Stimulated activated CD8-positive, alpha-beta memory T cell treated with anti-CD3 and anti-CD28 coated beads, Interleukin-15, amount 100 ng/mL, for 4 hours (primary cell): Measurements from ENCODE around the gene AADACL4.
A peak's percentile ranks its signal among the peaks of the same experiment; 100 is the strongest.
"Not testable (repeated sequence)": the region's sequence is repeated elsewhere in the genome, so short reads cannot be mapped to it uniquely, and the experiment has no call there.

Source experiments
- DNase-seq, 2 donors: peaks; one replicate each; pipeline ENCODE4 v3.0.0-alpha.2; 2020; ENCODE audit warnings: low read depth in 2 of 2

The AADACL4 gene

DNA sequence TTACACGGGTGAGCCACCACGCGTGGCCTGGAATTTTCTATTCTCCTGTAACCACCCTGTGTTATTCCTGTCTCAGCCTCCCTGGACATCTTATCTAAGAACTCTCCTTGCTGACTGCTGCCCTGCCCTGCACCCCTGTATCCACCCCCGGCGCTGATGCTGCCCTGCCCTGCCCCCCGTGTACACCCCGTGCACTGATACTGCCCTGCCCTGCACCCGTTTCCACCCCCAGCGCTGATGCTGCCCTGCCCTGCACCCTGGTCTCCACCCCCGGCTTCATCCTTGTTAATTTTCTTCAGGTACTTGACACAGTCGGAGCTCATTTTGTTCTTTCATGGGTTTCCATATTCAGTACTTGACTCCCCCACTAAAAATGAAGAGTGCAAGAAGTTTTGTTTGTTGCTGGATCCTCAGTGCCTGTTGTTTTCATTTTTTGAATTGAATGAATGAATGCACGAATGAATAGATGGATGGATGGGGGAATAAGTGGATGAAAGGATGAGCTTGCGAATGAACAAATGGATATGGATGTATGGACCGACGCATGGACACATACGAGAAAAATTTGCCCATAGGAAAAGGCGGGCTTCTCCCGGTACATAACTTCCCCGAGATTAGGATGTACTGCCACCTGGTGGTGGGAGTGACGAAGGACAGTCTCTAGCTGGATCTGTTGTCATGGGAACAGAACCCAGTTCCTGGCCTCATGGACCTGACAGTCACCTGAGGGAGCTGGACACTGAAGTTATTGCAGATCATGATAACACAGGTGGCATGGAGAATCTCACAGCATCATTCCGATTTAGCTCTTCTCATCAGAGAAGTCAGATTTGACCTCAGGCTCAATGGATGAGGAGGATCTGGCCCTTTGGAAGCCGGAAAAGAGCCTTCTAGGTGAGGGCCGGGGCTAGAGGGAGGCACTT is 14.9 kb downstream of the AADACL4 start:
- DNase-seq: peak; percentile 14 to 48

DNA sequence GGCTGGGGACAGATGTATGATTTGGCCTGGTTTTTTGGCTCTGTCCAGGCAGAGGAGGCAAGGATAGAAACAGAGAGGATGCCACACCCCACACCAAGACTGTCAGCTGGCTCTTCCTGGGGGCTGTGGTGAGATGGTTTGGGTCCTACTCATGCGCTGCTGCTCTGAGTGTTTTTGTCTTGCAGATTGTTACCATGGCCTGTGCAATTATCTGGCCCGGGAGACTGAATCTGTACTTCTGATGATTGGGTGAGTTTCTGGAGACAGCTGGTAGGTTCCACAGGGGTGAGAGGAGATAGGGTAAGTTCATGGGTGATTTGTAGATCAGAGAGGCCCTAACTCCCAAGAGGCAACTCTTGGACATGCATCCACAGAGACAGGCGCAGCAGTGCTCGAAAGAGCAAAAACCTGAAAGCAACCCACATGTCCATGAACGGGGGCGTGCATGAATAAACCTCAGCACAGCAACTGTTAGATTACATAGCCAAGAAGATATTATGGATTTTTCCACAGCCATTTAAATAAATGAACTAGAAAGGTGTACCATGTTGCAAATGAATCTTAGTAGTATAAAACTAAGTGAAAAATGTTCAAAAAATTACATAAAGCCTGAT is 17.8 kb downstream of the AADACL4 start:
- DNase-seq: no peak

DNA sequence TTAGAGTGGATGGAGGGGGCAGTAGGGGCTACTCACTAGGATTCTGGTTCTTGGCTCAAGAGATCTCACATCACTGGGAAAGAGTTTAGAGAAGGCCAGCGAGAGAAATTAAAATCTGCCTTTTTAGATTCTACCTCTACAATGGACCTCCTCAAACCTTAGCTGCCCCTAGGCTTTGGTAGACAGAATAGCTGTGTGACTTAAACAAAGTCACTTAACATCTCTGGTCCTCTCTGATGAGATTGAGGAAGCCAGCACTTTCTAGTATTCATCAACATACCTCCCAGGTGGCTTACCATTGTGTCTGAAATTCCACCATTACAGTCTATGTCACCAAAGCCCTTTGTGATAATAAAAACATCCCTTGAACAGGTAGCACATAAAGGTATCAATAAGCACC is 18.7 kb downstream of the AADACL4 start:
- DNase-seq: no peak

DNA sequence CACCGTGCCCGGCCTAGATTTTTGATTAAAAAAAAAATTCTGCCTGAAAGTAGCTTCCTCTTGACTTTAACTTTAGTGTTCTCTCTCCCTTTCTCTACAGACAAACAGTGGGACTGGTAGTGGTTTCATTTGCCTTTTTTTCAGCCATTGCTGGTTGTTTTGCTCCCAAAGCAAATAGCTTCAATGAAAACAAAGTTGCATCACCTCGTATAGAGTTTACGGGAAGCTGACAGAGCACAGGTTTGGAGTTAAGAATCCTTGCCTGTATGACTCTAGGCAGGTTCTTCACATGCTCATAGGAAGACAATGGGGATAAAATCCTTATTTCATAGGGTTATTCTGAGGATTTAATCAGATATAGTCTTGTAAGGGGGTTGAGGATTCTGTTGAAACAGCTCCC is 21.6 kb downstream of the AADACL4 start:
- no peak for DNase-seq

DNA sequence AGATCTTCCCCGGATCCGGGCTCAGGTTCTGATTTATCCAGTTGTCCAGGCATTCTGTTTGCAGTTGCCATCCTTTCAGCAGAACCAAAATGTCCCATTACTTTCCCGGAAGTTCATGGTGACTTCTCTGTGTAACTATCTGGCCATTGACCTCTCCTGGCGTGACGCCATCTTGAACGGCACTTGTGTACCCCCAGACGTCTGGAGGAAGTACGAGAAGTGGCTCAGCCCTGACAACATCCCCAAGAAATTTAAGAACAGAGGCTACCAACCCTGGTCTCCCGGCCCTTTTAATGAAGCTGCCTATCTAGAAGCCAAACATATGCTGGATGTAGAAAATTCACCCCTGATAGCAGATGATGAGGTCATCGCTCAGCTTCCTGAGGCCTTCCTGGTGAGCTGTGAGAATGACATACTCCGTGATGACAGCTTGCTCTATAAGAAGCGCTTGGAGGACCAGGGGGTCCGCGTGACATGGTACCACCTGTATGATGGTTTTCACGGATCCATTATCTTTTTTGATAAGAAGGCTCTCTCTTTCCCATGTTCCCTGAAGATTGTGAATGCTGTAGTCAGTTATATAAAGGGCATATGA is 22.4 kb downstream of the AADACL4 start:
- DNase-seq: no peak

DNA sequence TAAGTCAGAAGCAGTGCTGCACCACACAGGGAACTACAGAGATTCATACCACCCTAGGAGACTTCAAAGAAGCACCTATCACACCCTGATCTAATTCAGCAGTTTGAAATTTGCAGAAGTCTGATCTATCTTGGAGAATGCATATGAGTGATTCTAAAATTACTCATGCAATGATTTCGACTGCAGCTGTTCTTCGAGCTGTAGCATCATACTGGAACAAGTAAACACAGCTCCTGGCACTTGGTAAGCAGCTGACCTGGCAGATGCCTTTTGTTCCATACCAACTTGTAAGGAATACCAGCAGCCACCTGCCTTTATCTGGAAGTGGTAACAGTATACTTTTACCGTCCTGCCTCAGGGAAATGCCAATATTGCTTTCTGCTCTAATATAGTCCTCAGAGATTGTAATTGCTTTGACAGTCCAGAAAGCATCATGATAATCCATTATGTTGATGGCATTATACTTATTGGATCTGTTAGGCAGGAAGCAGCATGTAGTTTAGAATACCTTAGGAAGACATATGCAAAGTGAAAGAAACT is 25.7 kb downstream of the AADACL4 start:
- no peak for DNase-seq

DNA sequence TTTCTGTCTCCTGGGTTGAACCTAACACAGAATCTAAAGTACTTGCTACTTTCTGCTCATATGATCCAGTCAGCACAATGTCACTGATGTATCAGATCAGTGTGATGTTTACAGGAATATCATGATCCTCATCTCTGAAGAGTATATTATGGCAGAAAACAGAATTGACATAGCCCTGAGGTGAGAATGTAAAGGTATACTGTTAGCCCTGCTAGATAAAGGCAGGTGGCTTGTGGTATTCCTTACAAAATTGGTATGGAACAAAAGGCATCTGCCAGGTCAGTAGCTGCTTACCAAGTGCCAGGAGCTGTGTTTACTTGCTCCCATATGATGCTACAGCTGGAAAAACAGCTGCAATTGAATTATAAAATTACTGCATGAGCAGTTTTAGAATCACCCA is 30.5 kb downstream of the AADACL4 start:
- no peak for DNase-seq

DNA sequence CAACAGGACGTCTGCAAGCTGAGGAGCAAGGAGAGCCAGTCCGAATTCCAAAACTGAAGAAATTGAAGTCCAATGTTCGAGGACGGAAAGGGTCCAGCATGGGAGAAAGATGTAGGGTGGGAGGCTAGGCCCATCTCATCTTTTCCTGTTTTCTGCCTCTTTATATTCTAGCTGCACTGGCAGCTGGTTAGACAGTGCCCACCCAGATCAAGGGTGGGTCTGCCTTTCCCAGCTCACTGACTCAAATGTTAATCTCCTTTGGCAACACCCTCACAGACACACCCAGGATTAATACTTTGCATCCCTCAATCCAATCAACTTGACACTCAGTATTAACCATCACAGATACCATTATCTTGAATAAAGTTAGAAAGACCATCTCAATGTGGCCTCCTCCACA is 32.2 kb downstream of the AADACL4 start:
- DNase-seq: not testable (repeated sequence)

DNA sequence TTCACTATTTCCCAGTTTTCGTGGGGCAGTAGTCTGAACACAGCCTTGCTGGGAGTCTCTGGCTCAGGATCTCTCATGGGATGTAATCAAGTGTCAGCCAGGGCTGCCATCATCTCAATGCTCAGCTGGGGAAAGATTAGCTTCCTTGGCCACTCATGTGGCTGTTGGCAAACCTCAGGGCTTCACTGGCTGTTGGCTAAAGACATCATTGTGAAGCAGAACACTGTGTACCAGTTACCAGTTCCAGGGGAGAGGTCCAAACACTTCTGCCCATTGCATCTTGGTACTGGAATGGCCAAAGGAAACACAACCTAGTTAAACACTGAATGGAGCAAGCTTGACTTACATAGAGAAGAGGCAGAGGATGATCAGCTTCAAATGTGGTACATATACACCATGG is 33.7 kb downstream of the AADACL4 start:
- DNase-seq: no peak

DNA sequence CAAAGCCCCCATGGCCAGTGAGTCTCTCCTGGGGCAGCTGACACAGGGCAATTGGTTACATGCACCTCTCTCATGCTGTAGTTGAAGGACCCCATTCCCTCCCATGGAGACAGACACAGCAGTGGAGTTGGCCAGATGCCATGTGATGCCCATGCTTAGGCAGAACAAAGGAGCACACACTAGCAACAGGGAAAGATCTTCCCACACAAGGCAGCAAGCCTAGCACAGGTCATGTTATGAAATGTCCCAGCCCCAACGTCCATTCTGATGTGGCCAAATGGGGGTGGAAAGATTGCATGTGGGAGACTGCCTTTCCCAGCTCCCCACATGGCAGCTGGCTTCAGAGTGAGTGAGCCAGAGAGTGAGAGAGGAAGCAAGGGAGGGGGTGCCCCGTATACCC is 34.5 kb downstream of the AADACL4 start:
- no peak for DNase-seq

DNA sequence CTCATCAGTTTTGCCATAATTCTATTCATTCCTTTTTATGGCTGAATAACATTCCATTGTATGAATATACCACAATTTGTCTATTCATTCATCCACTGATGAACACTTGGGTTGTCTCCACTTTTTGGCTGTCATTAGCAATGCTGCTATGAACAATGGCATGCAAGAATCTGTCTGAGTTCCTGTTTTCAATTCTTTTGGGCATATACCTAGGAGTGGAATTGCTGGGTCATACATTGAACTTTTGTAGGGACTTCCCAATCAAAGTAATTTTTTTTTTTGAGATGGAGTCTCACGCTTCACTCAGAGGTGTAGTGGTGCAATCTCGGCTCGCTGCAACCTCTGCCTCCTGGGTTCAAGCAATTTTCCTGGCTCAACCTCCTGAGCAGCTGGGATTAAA is 34.9 kb downstream of the AADACL4 start:
- no peak for DNase-seq

DNA sequence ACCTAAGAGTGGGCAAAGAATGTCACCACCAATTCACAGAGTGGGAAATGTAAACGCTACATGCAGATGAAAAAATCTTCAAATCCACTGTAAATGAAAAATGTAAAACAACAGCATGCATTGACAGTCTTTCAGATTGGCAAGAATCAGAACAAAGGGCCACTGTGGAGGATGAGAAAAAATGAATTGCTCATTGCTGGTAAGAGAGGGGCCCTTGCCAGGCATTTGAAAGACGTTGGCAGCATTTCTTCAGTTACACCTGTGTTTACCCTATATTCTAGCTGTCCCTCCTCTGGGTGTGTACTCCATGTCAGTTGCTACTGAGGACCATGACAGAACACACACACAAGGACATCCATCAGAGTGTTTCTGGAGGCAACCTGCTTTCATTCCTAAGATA is 46.3 kb downstream of the AADACL4 start:
- DNase-seq: no peak

DNA sequence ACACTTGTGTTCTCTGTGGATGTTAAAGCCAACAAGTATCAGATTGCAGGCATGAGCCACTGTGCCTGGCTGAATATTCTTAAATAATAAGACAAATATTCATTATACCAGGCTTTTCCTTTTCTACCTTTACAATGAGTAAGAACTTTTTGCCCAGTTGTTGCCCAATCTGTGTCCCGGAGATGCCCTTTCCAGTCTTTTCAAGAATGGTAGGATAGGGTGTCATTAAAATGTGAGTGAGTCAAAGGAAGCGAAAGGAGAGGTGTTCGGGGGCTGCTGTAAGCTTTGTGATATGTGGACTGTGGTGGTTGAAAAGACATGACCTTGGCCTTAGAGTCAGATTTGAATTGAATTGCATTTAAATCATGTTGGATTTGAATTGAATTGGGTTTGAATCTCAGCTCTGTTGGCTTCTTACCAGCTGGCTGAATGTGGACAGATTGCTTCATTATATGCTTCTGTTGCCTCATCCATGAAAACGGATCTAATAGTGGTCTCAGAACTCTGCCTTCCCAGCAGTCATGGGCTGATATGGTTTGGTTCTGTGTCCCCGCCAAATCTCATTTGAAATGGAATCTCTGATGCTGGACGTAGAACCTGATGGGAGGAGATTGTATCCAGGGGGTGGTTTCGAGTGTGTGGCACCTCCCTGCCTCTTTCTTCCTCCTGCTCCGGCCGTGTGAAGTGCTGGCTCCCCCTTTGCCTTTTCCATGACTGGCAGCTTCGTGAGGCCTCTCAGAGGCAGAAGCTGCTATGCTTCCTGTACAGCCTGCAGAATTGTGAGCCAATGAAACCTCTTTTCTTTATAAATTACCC is 49.3 kb downstream of the AADACL4 start:
- no peak for DNase-seq

DNA sequence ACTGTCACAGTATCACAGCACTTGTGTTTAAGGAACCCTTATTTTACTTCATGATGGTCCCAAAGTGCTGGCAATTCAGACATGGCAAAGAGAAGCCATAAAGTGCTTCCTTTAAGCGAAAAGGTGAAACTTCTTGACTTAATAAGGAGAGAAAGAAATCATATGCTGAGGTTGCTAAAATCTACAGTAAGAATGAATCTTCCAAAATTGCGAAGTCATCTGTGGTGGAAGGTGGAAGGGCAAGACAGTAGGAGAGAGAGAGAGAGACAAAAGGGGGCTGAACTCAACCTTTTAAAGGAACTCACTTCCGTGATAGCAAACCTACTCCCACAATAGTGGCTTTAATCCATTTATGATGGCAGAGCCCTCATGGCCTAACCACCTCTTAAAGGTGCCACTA is 52.8 kb downstream of the AADACL4 start:
- DNase-seq: no peak

DNA sequence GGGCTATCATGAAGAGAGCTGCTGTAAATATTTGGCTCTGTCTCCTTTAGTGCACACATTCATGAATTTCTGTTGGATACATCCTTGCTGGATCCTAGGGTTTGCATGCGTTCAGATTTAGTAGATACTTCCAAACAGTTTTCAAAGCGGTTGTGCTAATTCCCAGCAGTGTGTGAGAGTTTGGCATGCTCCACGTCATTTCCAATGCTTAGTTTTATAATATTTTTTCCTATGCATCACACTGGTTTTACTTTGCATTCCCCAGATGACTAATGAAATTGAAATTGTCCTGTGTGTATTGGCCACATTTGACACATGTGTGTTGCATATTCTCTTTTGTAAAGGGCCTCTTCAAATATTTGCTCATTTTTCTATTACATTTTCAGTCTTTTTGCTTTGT is 53.5 kb downstream of the AADACL4 start:
- no peak for DNase-seq

DNA sequence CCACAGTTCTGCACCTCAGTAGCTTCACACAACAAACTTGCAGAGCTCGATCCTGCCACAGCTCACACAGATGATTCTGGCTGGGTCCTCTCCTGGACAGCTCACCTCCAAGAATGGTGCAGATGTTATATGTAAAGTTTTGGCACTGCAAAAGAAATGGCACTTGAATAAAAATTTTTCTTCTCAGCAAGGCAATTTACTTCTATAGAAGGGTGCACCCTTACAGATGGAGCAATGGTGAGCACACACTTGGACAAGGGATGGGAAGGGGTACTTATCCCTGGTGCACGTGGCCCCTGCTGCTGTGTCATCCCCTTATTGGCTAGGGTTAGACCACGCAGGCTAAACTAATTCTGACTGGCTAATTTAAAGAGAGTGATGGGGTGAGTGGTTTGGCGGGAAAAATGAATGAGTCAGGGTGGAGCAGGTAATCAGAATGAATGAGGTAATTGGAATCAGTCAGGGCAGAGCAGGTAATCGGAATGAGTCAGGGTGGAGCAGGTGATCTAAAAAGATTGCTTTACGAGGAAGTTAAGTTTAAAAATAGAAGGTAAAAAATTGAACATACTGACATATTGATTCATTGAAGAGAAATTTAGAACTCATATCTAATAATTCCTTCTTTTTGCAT is 60.1 kb downstream of the AADACL4 start:
- DNase-seq: no peak

DNA sequence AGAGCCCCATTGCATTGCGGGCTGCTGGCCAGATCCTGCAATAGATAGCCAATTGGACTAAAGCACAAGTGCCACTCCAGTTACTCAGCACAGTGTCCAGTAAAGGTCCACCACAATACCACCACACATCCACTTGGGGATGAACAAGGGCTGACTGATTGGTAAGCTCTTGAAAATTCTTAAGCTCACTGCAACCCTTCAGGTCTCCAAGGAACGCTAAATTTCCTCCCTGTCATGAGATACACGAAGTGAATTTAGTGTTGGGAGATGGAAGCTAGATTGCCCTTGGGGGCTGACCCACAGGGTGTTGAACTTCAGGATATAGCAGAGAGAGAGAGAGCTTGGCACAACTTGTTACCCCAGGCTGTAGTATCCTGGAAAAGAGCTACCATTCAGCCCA is 62.2 kb downstream of the AADACL4 start:
- no peak for DNase-seq

DNA sequence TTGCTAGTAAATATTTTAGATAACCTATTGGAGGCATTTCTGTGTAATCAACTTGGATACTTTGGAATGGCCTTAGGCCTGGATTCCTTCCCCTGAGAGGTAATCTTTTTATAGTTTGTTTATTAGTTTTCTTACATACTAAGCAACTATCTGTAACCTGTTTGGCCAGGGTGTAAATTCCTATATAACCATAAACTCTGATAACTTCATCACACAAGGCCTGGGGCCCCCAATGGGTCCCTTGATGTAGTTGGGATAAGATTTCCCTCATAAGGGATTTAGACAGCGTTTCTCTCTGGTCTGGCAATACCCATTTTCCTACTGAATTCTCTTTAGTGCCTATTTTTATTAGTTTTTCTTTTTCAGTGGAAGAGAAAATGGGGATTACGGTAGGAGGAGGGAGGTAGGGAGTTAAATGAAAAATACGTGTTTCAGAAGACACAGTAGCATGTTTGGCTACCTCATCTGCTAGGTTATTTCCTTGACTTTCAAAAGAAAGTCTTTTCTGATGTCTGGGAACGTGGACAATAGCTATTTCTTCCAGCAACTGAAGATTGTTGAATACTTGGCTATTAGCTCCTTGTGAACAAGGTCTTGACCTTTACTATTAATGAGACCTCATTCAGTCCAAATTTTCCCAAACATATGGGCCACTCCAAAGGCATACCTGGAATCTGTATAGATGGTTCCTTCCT is 64.7 kb downstream of the AADACL4 start:
- no peak for DNase-seq

DNA sequence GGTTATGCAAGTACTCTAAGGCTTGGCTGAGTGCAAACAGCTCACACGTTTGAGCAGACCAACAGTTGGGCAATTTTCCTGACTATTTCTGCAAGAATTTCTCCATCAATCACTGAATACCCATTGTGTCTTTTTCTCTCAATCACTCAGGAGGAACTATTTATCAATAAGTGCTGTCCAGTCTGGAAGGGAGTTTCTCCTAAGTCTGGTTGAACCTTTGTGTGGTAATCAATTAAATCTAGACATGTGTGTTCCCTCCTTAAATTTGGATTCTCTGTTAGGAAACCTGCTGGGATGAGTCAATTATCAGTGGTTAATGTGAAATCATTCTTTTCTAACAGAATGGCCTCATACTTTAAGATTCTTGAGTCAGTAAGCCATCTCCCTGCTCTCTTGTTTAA is 65.2 kb downstream of the AADACL4 start:
- DNase-seq: no peak

DNA sequence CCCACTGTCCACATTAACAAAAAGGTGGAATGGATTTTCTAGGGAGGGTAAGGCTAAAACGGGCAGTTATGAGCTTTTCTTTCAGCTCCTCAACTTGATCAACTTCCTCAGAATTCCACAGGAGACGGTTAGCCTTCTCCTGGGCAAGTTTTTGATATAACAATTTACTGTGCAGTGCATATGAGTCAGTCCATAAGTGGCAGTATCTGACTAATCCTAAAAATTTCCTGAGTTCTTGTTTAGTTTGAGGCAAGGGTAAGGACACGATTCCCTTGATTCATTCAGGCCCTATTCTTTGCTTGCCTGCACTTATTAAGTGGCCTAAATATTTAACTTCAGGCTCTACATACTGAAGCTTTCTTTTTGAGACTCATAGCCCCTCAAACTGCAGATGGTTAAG is 65.8 kb downstream of the AADACL4 start:
- DNase-seq: no peak

DNA sequence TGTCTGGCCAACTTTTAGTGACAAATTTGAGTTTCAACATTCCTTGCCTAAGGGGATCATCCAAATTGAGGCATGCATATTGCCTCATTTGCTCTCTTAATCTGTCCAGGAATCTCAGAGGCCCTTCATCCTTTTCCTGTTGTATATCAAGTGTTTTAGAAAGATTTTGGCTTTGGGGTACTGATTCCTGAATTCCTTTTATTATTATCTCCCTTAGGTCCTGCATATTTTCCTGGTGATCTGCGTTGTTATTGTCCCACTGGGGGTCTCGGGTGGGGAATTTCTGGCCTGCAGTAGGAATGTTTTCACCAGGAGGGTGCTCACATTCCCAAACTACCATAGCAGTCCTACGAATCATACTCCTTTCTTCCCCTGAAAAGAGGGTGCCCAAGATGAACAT is 67.7 kb downstream of the AADACL4 start:
- DNase-seq: no peak
